ENCODE measurements around the gene DRD3.

The DRD3 gene

DNA sequence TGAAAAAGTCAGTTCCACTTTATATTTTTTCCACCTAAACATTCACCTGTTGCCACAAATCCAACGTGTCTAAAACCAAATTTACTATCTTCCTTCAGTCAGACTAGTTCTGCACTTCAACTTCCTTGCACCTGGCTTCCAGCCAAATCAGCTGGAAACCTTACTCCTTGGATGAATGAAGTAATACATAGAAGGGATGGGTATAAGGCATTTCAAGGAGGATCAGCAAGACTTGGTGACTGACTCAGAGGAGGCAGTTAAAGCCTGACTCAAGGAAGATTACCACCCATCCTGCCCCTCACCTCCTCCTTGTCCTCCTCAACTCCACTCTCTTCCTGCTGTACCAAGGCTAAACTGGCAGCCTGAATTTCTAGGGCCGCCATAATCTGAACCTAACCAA is 85.3 kb downstream of the DRD3 start:
- Histone ChIP-seq H3K27ac (no peak overlapping the region), H3K4me2 (no peak overlapping the region), H3K9me3 (replicated peaks in 1 of 11) (no peaks in the 10 kb centered on the region), H3K9ac (no peak overlapping the region), H3K36me3 (peaks cover 0 to 8% (median 4%) of the 10 kb centered on the region in 11 experiments; a peak in 10 of 22 replicates), H3K4me1 (peaks cover 0 to 15% (median 4%) of the 10 kb centered on the region in 10 experiments; a peak in 8 of 20 replicates), H3K27me3 (no peaks in the 10 kb centered on the region), H4K20me1 (peaks cover 0 to 8% (median 0%) of the 10 kb centered on the region in 11 experiments; a peak in 1 of 22 replicates), H3K4me3 (no peak overlapping the region)
- TF ChIP-seq Cebpa-rat (IDR thresholded peaks at IDR 0.05), result no peak

DNA sequence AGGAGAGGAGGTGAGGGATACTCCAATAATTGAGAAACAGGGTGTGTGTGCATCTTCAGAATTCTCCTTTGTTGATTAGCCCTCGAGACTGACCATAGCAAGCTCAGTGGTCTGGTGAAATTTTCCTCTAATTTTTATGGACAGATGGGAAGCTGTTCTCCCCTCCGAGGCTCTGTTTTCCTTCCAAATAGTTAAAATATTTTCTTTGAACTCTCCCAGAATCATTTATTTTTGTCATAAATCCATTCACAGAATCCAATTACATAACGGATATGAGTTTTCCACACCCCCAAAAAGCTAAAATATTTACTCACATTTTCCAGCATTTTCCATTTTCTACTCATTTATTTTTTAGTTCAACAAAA is 85.9 kb downstream of the DRD3 start:
- no peak overlapping the region for H3K9ac ChIP-seq
- peaks cover under 1 to 13% (median 7%) of the 10 kb centered on the region in 11 experiments; a peak in 18 of 22 replicates for H3K36me3 ChIP-seq
- no peak overlapping the region for H3K27ac ChIP-seq
- no peak for TF ChIP-seq Cebpa-rat (IDR thresholded peaks at IDR 0.05)
- no peaks in the 10 kb centered on the region for H3K27me3 ChIP-seq
- peaks cover 0 to 9% (median 0%) of the 10 kb centered on the region in 11 experiments; a peak in 1 of 22 replicates for H4K20me1 ChIP-seq
- no peak overlapping the region for H3K4me3 ChIP-seq
- peaks cover 0 to 15% (median 4%) of the 10 kb centered on the region in 10 experiments; a peak in 8 of 20 replicates for H3K4me1 ChIP-seq
- peak overlapping the region in 3 of 11 experiments; percentile 1 to 50 (median 16); a peak in 3 of 22 replicates for H3K4me2 ChIP-seq
- no peaks in the 10 kb centered on the region for H3K9me3 ChIP-seq (replicated peaks in 1 of 11)

DNA sequence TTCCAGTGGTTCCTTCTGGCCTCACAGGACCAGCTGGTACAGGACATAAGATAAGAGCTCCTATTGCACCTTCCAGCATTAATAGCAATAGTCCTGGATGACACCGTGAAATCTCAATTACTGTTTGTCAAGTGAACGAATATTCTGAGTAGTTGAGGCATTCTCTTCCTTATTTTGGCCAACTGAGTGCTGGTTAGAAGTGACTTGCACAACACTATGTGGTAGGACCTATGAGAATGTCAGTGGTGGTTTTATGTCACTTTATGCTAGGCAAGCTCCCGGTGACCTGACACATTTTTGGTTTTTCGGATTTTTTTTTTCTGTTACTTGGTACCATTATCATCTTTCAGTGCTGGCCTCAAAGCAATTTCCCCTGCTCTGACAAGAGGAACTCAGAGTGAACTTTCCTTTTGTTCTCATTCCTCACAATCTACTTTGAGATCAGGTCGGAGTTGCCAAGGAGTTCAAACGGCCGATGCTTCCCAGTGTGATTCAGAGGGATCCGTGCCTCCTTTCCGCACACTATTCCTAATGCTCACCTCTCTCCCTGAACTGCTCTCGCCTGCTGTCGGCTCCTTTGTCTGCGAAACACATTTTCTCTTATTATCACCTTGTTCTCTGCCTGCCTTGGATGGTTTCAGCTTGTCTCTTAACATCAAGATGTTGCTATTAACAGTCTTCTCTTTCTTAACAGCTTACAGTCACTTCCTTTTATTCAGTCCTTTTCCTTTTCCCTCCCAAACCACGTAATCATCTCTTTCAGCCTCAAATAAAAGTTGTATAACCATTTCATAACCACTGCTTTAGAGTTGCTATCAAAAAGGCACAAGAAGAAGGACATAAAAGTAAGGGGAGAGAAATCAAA is 86.5 kb downstream of the DRD3 start:
- H3K9ac ChIP-seq, result peak overlapping the region in 1 of 11 experiments; percentile 27; a peak in 1 of 22 replicates
- peaks cover 0 to 9% (median 0%) of the 10 kb centered on the region in 11 experiments; a peak in 2 of 22 replicates for H4K20me1 ChIP-seq
- H3K36me3 ChIP-seq, result peaks cover 7 to 19% (median 13%) of the 10 kb centered on the region in 11 experiments
- H3K9me3 ChIP-seq (replicated peaks in 1 of 11), result peaks cover 0 to 2% (median 0%) of the 10 kb centered on the region in 11 experiments; a peak in 1 of 22 replicates
- no peak overlapping the region for H3K4me3 ChIP-seq
- peaks cover 0 to 15% (median 4%) of the 10 kb centered on the region in 10 experiments; a peak in 8 of 20 replicates for H3K4me1 ChIP-seq
- no peaks in the 10 kb centered on the region for H3K27me3 ChIP-seq
- peak overlapping the region in 1 of 11 experiments; percentile 7; a peak in 2 of 22 replicates for H3K27ac ChIP-seq
- TF ChIP-seq Cebpa-rat (IDR thresholded peaks at IDR 0.05), result no peak
- peak overlapping the region in 6 of 11 experiments; percentile 6 to 50 (median 18); a peak in 7 of 22 replicates for H3K4me2 ChIP-seq

GRCh38 chr3:114089675-114090074 is 89.2 kb downstream of the DRD3 start:
- H3K9ac ChIP-seq, result no peak overlapping the region
- peaks cover 0 to 4% (median 0%) of the 10 kb centered on the region in 11 experiments; a peak in 1 of 22 replicates for H3K9me3 ChIP-seq (replicated peaks in 1 of 11)
- no peak overlapping the region for H3K4me3 ChIP-seq
- peaks cover 0 to 11% (median 0%) of the 10 kb centered on the region in 11 experiments; a peak in 4 of 22 replicates for H4K20me1 ChIP-seq
- H3K27ac ChIP-seq, result no peak overlapping the region
- TF ChIP-seq Cebpa-rat (IDR thresholded peaks at IDR 0.05), result no peak
- H3K27me3 ChIP-seq, result no peaks in the 10 kb centered on the region
- no peak overlapping the region for H3K4me2 ChIP-seq
- H3K4me1 ChIP-seq, result peaks cover 0 to 15% (median 4%) of the 10 kb centered on the region in 10 experiments; a peak in 8 of 20 replicates
- H3K36me3 ChIP-seq, result peaks cover 34 to 47% (median 41%) of the 10 kb centered on the region in 11 experiments

GRCh38 chr3:114086356-114086755 is 92.5 kb downstream of the DRD3 start:
- Histone ChIP-seq H3K27me3 (no peaks in the 10 kb centered on the region), H4K20me1 (peaks cover 0 to 11% (median 0%) of the 10 kb centered on the region in 11 experiments; a peak in 5 of 22 replicates), H3K9ac (no peak overlapping the region), H3K4me3 (no peak overlapping the region), H3K4me1 (no peaks in the 10 kb centered on the region), H3K4me2 (no peak overlapping the region), H3K9me3 (replicated peaks in 1 of 11) (peaks cover 0 to 4% (median 0%) of the 10 kb centered on the region in 11 experiments; a peak in 2 of 22 replicates), H3K27ac (no peak overlapping the region), H3K36me3 (peaks cover 67 to 80% (median 74%) of the 10 kb centered on the region in 11 experiments)
- TF ChIP-seq Cebpa-rat (IDR thresholded peaks at IDR 0.05), result no peak

DNA sequence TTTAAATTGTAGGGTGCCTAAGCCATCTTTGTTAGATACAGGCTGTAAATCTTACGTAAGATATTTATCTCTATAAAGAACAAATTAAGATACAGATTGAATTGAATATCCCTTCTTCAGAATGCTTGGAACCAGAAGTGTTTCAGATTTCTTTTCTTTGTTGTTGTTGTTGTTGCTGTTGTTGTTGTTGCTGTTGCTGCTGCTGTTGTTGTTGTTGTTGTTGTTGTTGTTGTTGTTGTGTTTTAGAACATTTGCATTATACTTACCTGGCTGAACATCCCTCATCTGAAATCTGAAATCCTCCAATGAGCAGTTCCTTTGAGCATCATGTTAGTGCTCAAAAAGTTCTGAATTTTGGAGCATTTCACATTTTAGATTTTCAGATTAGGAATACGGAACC is 95.7 kb downstream of the DRD3 start:
- H4K20me1 ChIP-seq, result peaks cover 0 to 11% (median 0%) of the 10 kb centered on the region in 11 experiments; a peak in 4 of 22 replicates
- TF ChIP-seq Cebpa-rat (IDR thresholded peaks at IDR 0.05), result no peak
- H3K27me3 ChIP-seq, result no peaks in the 10 kb centered on the region
- H3K4me3 ChIP-seq, result no peak overlapping the region
- peaks cover 0 to 4% (median 0%) of the 10 kb centered on the region in 11 experiments; a peak in 2 of 22 replicates for H3K9me3 ChIP-seq (replicated peaks in 1 of 11)
- H3K4me1 ChIP-seq, result no peaks in the 10 kb centered on the region
- no peak overlapping the region for H3K9ac ChIP-seq
- H3K27ac ChIP-seq, result no peak overlapping the region
- H3K36me3 ChIP-seq, result peaks cover 99 to 100% (median 100%) of the 10 kb centered on the region in 11 experiments
- no peak overlapping the region for H3K4me2 ChIP-seq

- no peak overlapping the region for H3K4me3 ChIP-seq
- peaks cover 99 to 100% (median 100%) of the 10 kb centered on the region in 11 experiments for H3K36me3 ChIP-seq
Observed at GRCh38 chr3:114081037-114081436, 97.8 kb downstream of the DRD3 start.

GRCh38 chr3:114080201-114080600 is 98.7 kb downstream of the DRD3 start:
- Histone ChIP-seq H3K9me3 (replicated peaks in 1 of 11) (no peaks in the 10 kb centered on the region; a peak in 1 of 22 replicates), H3K27ac (no peak overlapping the region), H3K9ac (no peak overlapping the region), H3K36me3 (peaks cover 99 to 100% (median 100%) of the 10 kb centered on the region in 11 experiments), H3K4me1 (no peaks in the 10 kb centered on the region), H3K4me2 (no peak overlapping the region), H4K20me1 (peaks cover 0 to 23% (median 0%) of the 10 kb centered on the region in 11 experiments; a peak in 5 of 22 replicates), H3K27me3 (no peaks in the 10 kb centered on the region), H3K4me3 (no peak overlapping the region)
- TF ChIP-seq Cebpa-rat (IDR thresholded peaks at IDR 0.05), result no peak

More at GRCh38 chr3:114081037-114081436, 97.8 kb downstream of the DRD3 start:
- H3K27me3 ChIP-seq, result no peaks in the 10 kb centered on the region
- no peaks in the 10 kb centered on the region for H3K4me1 ChIP-seq
- peaks cover 0 to 15% (median 0%) of the 10 kb centered on the region in 11 experiments; a peak in 4 of 22 replicates for H4K20me1 ChIP-seq
- TF ChIP-seq Cebpa-rat (IDR thresholded peaks at IDR 0.05), result no peak
- H3K9me3 ChIP-seq (replicated peaks in 1 of 11), result no peaks in the 10 kb centered on the region; a peak in 1 of 22 replicates
- H3K27ac ChIP-seq, result no peak overlapping the region
- H3K4me2 ChIP-seq, result no peak overlapping the region
- no peak overlapping the region for H3K9ac ChIP-seq

DNA sequence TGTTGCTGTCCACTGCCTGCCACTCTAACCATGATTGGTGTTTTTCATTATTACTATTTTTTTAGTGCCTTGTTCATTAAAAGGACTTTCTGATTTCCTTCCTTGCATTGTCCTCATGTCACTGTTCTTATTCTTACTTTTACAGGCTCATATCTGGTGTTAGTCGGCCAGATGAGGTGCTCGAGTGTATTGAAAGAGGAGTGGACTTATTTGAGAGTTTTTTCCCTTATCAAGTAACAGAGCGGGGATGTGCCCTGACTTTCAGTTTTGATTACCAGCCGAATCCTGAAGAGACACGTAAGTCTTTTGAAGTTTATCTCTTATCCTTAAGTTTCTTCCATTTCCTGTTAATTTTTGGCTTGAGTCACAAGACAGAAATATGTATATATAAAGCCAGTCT is 99.1 kb downstream of the DRD3 start:
- Histone ChIP-seq H3K36me3 (peaks cover 99 to 100% (median 100%) of the 10 kb centered on the region in 11 experiments), H3K9me3 (replicated peaks in 1 of 11) (no peaks in the 10 kb centered on the region; a peak in 1 of 22 replicates), H3K4me1 (no peaks in the 10 kb centered on the region), H3K27me3 (no peaks in the 10 kb centered on the region), H3K9ac (no peak overlapping the region), H3K4me2 (no peak overlapping the region), H3K4me3 (no peak overlapping the region), H4K20me1 (peaks cover 0 to 23% (median 0%) of the 10 kb centered on the region in 11 experiments; a peak in 6 of 22 replicates), H3K27ac (no peak overlapping the region)
- no peak for TF ChIP-seq Cebpa-rat (IDR thresholded peaks at IDR 0.05)

All from BLaER1 treated with 17β-estradiol and CSF1 and Interleukin-3, amounts not matched to agents 10 nM and 100 nM (cell line).